ENCODE measurements around the gene ZMIZ2. TPM values are rescaled to one million over a fixed set of nuclear protein-coding genes. Genes with fewer than 3 reads are reported as not detected.

ZMIZ2 gene
- total RNA-seq, 4 donors from 2014 or later: 13.5 to 26.3 (median 15.3) TPM

DNA sequence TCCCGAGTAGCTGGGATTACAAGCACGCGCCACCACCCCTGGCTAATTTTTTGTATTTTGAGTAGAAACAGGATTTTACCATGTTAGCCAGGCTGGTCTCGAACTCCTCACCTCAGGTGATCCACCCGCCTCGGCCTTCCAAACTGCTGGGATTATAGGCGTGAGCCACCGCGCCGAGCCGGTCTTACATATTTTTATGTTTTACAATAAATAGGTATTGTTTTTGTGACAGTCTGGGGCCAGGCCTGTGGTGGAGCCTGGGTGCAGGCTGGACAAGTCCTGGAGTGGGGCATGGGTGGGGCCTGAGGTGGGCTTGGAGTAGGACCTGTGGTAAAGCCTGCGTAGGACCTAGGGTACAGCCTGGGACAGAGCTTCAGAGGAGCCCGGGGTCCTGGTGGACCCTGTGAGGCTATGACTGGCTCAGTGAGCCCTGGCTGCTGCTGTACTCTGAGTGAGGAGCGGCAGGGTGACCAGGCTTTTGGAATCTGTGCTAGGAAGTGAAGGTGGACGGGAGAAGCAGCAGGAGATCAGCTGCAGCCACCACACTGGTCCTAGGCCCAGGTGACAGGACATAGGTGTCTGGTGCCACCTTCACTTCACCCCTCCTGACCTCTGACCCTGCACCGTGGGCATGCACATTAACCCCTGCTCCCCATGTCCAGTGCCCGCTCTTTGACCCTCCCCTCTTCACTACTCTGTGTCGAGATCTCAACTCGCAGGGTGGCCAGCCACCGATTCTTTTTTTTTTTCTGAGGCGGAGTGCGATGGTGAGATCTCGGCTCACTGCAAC lies 9.6 kb upstream of the ZMIZ2 start:
- TF ChIP-seq, protein P1, sequence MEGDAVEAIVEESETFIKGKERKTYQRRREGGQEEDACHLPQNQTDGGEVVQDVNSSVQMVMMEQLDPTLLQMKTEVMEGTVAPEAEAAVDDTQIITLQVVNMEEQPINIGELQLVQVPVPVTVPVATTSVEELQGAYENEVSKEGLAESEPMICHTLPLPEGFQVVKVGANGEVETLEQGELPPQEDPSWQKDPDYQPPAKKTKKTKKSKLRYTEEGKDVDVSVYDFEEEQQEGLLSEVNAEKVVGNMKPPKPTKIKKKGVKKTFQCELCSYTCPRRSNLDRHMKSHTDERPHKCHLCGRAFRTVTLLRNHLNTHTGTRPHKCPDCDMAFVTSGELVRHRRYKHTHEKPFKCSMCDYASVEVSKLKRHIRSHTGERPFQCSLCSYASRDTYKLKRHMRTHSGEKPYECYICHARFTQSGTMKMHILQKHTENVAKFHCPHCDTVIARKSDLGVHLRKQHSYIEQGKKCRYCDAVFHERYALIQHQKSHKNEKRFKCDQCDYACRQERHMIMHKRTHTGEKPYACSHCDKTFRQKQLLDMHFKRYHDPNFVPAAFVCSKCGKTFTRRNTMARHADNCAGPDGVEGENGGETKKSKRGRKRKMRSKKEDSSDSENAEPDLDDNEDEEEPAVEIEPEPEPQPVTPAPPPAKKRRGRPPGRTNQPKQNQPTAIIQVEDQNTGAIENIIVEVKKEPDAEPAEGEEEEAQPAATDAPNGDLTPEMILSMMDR (IDR thresholded peaks at IDR 0.05): no peak
- no peak for DNase-seq (ENCODE audit: low spot score)
- ATAC-seq (ENCODE audit: low FRiP score): no peak

DNA sequence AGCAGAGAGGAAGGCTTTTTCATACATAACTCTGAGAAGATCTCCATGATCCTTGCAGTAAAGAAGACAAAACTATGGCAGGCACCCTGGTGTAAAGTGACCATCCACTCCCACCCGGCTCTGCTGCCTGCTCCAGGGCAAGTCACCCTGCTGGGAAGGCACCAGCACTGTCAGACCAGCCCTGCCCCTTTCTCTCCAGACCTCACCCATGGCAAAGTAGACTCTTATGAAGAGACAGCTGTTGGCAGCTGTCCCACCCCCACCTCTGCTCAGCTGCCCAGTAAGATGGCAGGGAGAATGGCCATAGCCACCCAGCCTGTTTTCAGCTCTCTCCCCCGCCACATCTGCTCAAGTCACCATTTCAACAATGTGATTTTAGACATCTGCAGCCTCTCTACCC lies 8.6 kb upstream of the ZMIZ2 start:
- TF ChIP-seq, protein P1 (IDR thresholded peaks at IDR 0.05): no peak
- ATAC-seq (ENCODE audit: low FRiP score) (no peak), DNase-seq (ENCODE audit: low spot score) (no peak)

DNA sequence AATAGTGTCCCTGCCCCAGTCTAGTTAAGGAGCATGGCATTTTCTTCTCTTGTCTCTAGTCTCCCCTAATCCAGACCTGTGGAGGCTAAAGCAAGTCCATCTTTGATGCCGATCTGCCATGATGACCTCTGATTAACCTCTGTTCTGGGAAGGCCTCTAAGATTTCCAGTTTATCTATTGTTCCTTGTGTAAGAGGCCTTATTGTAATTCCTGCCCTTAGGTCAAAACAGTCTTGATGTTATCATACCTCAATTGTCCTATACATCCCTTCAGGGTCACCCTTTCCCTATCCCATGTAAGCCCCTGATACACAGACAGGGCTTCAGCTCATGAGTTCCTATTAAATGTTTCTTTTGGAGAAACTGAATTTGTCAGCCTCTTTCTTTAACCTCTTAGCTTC lies 4.9 kb upstream of the ZMIZ2 start:
- TF ChIP-seq, protein P1 (IDR thresholded peaks at IDR 0.05): no peak
- ATAC-seq (ENCODE audit: low FRiP score): no peak

DNA sequence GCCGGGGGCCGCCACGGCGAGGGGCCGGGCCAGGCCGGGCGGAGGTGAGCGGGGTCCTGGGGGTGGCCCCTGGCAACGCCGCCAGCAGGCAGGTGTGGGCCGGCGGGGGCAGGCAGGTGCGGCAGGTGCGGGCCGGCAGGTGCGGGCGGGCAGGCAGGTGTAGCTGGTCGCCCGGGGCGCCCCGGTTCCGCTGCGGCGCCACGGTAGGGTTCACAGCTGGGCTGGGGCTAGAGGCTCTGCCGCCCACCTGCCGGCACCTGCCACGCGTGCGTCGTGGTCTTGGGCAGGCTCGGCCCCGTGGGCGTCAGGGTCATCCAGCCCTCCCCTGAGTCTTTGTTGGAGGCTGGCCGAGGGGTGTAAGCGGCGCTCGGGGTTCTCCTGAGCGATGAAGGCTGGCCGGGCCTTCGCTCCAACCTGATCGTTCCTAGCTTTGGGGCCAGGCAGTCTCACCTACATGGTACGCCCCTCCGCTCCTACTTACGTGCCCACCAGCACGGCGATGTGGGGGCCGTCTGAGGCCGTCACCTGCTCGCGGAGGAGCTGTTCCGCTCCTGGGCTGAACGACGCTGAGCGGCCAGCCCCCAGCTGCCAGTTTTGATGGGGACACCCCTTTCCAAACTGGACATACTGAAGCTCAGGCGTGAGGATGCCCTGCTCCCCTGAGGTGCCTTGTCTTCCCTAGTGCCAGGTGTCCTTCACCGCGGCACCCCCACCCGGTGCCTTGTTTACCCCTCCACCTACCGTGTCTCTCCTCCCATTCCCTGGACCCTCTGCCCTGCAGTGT lies 493 bp downstream of the ZMIZ2 start:
- no peak for DNase-seq (ENCODE audit: low spot score)
- ATAC-seq (ENCODE audit: low FRiP score): peak; percentile 15
- TF ChIP-seq, protein P1 (IDR thresholded peaks at IDR 0.05): no peak

More for the DNA sequence above, 4.9 kb upstream of the ZMIZ2 start:
- no peak for DNase-seq (ENCODE audit: low spot score)

DNA sequence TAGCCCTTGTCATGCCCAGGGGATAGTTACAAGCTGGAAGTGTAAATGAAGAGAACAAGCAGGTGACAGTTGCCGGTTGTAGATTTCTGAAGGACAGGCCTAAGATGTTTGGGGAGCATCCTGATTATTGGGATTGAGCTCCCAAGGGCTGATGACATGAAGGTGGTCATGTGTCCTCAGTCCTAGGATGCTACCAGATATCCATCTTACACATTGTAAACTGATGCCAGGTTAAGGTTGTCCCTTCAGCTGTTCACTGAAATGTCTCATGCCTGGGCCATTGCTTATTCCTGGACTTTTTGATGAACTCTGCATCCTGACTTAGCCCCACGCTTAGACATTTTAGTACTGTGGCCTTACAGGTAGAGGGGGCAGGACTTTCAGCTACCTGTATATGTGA lies 1.3 kb downstream of the ZMIZ2 start:
- ATAC-seq (ENCODE audit: low FRiP score): no peak
- TF ChIP-seq, protein P1 (IDR thresholded peaks at IDR 0.05): no peak
- DNase-seq (ENCODE audit: low spot score): no peak

DNA sequence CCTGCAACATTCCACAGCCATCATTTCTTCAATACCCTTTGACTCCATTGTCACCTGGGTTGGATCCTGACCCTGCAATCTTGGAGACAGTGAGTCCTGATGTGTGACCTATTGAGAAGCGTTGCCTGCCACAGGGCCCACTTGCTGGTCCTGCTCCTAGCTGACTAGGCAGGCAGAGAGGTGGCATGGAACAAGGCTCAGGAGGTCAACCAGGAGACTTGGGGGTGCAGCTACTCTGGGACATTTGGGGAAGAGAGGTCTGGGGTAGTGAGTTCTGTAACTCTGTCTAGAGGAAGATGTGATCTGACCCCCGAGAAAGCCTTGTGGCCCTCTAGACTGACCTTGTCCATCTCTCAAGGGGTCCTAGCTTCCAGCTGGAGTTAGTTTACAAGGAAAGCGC lies 1.8 kb downstream of the ZMIZ2 start:
- DNase-seq (ENCODE audit: low spot score) (no peak), ATAC-seq (ENCODE audit: low FRiP score) (no peak)
- TF ChIP-seq, protein P1 (IDR thresholded peaks at IDR 0.05): no peak

Data from omental fat pad (tissue), 4 donors.